ENCODE measurements around the gene RERE.

DNA sequence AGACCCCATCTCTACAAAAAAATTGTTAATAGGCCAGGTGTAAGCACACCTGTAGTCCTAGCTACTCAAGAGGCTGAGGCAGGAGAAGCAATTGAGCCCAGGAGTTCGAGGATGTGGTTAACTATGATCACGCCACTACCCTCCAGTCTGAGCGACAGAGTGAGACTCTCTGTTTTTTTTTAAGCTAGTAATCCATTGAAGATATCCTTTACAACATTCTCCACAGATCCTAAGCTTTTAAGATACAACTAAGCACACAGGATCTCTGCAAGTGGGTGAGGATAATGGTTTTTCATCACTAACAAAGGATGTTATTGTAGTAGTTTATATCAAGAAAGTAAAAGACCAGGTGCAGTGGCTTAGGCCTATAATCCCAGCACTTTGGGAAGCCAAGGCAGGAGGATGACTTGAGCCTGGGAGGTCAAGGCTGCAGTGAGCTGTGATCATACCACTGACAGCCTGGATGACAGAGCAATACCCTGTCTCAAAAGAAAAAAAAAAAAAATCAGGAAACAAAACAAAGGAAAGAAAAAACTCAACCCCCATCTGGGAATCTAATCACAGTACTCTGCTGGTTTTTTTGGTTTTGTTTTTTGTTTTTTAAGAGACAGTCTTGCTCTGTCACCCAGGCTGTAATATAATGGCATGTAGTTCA is 166.1 kb downstream of the RERE start:
- TF ChIP-seq SP1 (IDR thresholded peaks at IDR 0.05): no peak
- no peak for TF ChIP-seq SUZ12 (IDR thresholded peaks at IDR 0.05)
- no peak for TF ChIP-seq NFRKB (IDR thresholded peaks at IDR 0.05)
- TF ChIP-seq BHLHE40 (IDR thresholded peaks at IDR 0.05; ENCODE audit: borderline replicate concordance): no peak
- TF ChIP-seq FOXK2 (IDR thresholded peaks at IDR 0.05): no peak
- TF ChIP-seq FOXA1 (IDR thresholded peaks at IDR 0.05): no peak
- no peak for TF ChIP-seq TARDBP (IDR thresholded peaks at IDR 0.05)
- no peak for TF ChIP-seq LEF1 (IDR thresholded peaks at IDR 0.05; ENCODE audit: borderline replicate concordance)
